SK-N-SH (cell line): ENCODE results near the gene JAKMIP1. TPM values are rescaled to one million over a fixed set of nuclear protein-coding genes. Genes with fewer than 3 reads are reported as not detected.

Experiments used
- CTCF ChIA-PET: fragments of 300-600, 350-600 bp; formaldehyde crosslinking; extraction: SDS; loops from one replicate; lab custom pipeline; 2021; lab: Yijun Ruan, JAX
- POLR2A ChIA-PET: fragments of 350-600 bp; sonication (Branson Sonifier 250); formaldehyde crosslinking; extraction: SDS; loops from one replicate; lab custom pipeline; 2020; ENCODE audit warnings: antibody characterized with exemption, inconsistent platforms; lab: Yijun Ruan, JAX
- DNase-seq: peaks from one replicate; pipeline ENCODE4 v3.0.0; 2012
- H2AFZ ChIP-seq: fragments of 200-600 bp; sonication (generic); 2 replicates; pipeline ENCODE4 v1.8.1; 2016; ENCODE audit warnings: antibody characterized with exemption, mild to moderate bottlenecking, low read depth
- H3F3A ChIP-seq: fragments of 200-600 bp; sonication (generic); replicated peaks from 2 replicates; pipeline ENCODE3; 2016; ENCODE audit warnings: antibody characterized with exemption, mild to moderate bottlenecking; ENCODE audit not compliant: insufficient read depth
- H3K27ac ChIP-seq, 2 experiments: fragments of 200-500 bp in 1 of 2; fragments of 200-600 bp in 1 of 2; sonication (Bioruptor generic) in 1 of 2; sonication (generic), shearing (Covaris generic) in 1 of 2; 2 replicates each; pipeline versions ENCODE4 v1.5.1 to v1.6.1; 2014 to 2016; ENCODE audit warnings: low read depth in 2 of 2, inconsistent platforms in 1 of 2, low read length in 1 of 2, mild to moderate bottlenecking in 1 of 2, mixed read lengths in 1 of 2
- H3K27me3 ChIP-seq: fragments of 200-600 bp; sonication (generic), shearing (Covaris generic); 2 replicates; pipeline ENCODE4 v1.6.1; 2016; ENCODE audit warnings: mixed run types; ENCODE audit not compliant: insufficient read depth
- H3K36me3 ChIP-seq, 2 experiments: fragments of 200-500 bp in 1 of 2; fragments of 200-600 bp in 1 of 2; sonication (Bioruptor generic) in 1 of 2; sonication (generic) in 1 of 2; replicated peaks in 1 of 2; 2 replicates each; pipeline versions ENCODE3 to v1.5.1; 2014 to 2016; ENCODE audit warnings: low read length in 1 of 2, mild to moderate bottlenecking in 1 of 2; ENCODE audit not compliant: insufficient read depth in 2 of 2, control insufficient read depth in 1 of 2
- H3K4me1 ChIP-seq, 2 experiments: fragments of 200-500 bp in 1 of 2; fragments of 200-600 bp in 1 of 2; sonication (Bioruptor generic) in 1 of 2; sonication (generic), shearing (Covaris generic) in 1 of 2; 2 replicates each; pipeline versions ENCODE4 v1.5.1 to v1.6.1; 2014 to 2016; ENCODE audit warnings: low read depth in 1 of 2, low read length in 1 of 2, mixed run types in 1 of 2; ENCODE audit not compliant: insufficient read depth in 2 of 2, control insufficient read depth in 1 of 2
- H3K4me2 ChIP-seq: fragments of 200-600 bp; sonication (generic), shearing (Covaris generic); 2 replicates; pipeline ENCODE4 v1.6.1; 2017; ENCODE audit warnings: mixed run types
- H3K4me3 ChIP-seq, 2 experiments: fragments of 200-500 bp in 1 of 2; fragments of 200-600 bp in 1 of 2; sonication (Bioruptor generic) in 1 of 2; sonication (generic), shearing (Covaris generic) in 1 of 2; 2 replicates each; pipeline versions ENCODE4 v1.5.1 to v1.8.1; 2014 to 2016; ENCODE audit warnings: low read depth in 2 of 2, inconsistent platforms in 1 of 2, low read length in 1 of 2, mild to moderate bottlenecking in 1 of 2, mixed read lengths in 1 of 2, moderate library complexity in 1 of 2
- H3K79me2 ChIP-seq: fragments of 200-600 bp; sonication (generic); 2 replicates; pipeline ENCODE4 v1.8.1; 2017; ENCODE audit warnings: mild to moderate bottlenecking; ENCODE audit not compliant: insufficient read depth
- H3K9ac ChIP-seq: fragments of 200-600 bp; sonication (generic); 2 replicates; pipeline ENCODE4 v1.6.1; 2017; ENCODE audit warnings: mixed run types
- H3K9me2 ChIP-seq: fragments of 200-600 bp; sonication (generic); 2 replicates; pipeline ENCODE4 v1.6.1; 2017; ENCODE audit warnings: mixed run types
- H3K9me3 ChIP-seq: fragments of 200-600 bp; sonication (generic); 2 replicates; pipeline ENCODE4 v1.6.1; 2017; ENCODE audit warnings: mixed run types, mild to moderate bottlenecking, moderate library complexity
- H4K20me1 ChIP-seq: fragments of 200-600 bp; sonication (generic); 2 replicates; pipeline ENCODE4 v1.6.1; 2017; ENCODE audit warnings: mild to moderate bottlenecking, mixed run types; ENCODE audit not compliant: insufficient read depth
- CHD2 ChIP-seq: fragments of 150-350 bp; IDR thresholded peaks from 2 replicates; pipeline ENCODE4 v1.6.1; 2018; ENCODE audit warnings: low read length; ENCODE audit not compliant: partially characterized antibody
- ELF1 ChIP-seq: IDR thresholded peaks from 2 replicates; pipeline ENCODE4 v1.4.0; 2012
- EP300 ChIP-seq, 2 experiments: IDR thresholded peaks; 2 replicates each; pipeline versions ENCODE4 v1.4.0 to v1.6.1; 2012; ENCODE audit warnings: borderline replicate concordance in 1 of 2, low read depth in 1 of 2, low read length in 1 of 2
- EZH2phosphoT487 ChIP-seq: fragments of 200-600 bp; sonication (generic); IDR thresholded peaks from 2 replicates; pipeline ENCODE4 v1.6.1; 2017; ENCODE audit warnings: low read depth, mixed run types, mild to moderate bottlenecking, antibody characterized with exemption, moderate library complexity, borderline replicate concordance
- FOSL2 ChIP-seq: IDR thresholded peaks from 2 replicates; pipeline ENCODE4 v1.4.0; 2012; ENCODE audit warnings: low read depth, mild to moderate bottlenecking, moderate library complexity, borderline replicate concordance
- GABPA ChIP-seq: IDR thresholded peaks from 2 replicates; pipeline ENCODE4 v1.4.0; 2012; ENCODE audit warnings: low read depth, mild to moderate bottlenecking
- NRF1 ChIP-seq: IDR thresholded peaks from 2 replicates; pipeline ENCODE4 v1.6.1; 2012; ENCODE audit warnings: low read depth, mild to moderate bottlenecking, low read length
- POLR2AphosphoS5 ChIP-seq: IDR thresholded peaks from 2 replicates; pipeline ENCODE4 v1.6.1; 2012; ENCODE audit warnings: low read depth, low read length
- RAD21 ChIP-seq: IDR thresholded peaks from 2 replicates; pipeline ENCODE4 v1.6.1; 2012; ENCODE audit warnings: mild to moderate bottlenecking, low read length
- RFX5 ChIP-seq: IDR thresholded peaks from 2 replicates; pipeline ENCODE4 v1.6.1; 2012; ENCODE audit warnings: mild to moderate bottlenecking, improper control_type of control experiment, low read length
- TAF1 ChIP-seq: IDR thresholded peaks from 2 replicates; pipeline ENCODE4 v1.6.1; 2012; ENCODE audit warnings: low read depth, mild to moderate bottlenecking, low read length, moderate library complexity, borderline replicate concordance
- TEAD4 ChIP-seq: IDR thresholded peaks from 2 replicates; pipeline ENCODE4 v1.4.0; 2012; ENCODE audit warnings: mild to moderate bottlenecking, borderline replicate concordance; ENCODE audit not compliant: insufficient read depth
- WGBS: methylation state at CpG from one replicate; pipeline ENCODE4 v1.1.6; 2017; ENCODE audit warnings: low lambda C conversion rate; 5-methylcytosine and 5-hydroxymethylcytosine counted together
- polyA plus RNA-seq, 3 experiments: library from polyadenylated mRNA; depleted of rRNA; stranded (reverse); fragments of >200 nt; gene quantifications; 2 replicates each; pipeline ENCODE4 v1.2.3, GENCODE V29; 2012
- TF ChIP-seq, protein P1 (sequence below): IDR thresholded peaks from 2 replicates; pipeline ENCODE4 v1.6.1; 2012; ENCODE audit warnings: mild to moderate bottlenecking, low read depth, low read length, moderate library complexity
- TF ChIP-seq, protein P2 (sequence below): IDR thresholded peaks from 2 replicates; pipeline ENCODE4 v1.4.0; 2012; ENCODE audit warnings: low read depth, borderline replicate concordance
- TF ChIP-seq, protein P3 (sequence below): IDR thresholded peaks from 2 replicates; pipeline ENCODE4 v1.4.0; 2012; ENCODE audit warnings: low read depth
- TF ChIP-seq, protein P4 (sequence below): IDR thresholded peaks from 2 replicates; pipeline ENCODE4; 2012

JAKMIP1 gene
- polyA plus RNA-seq, 1 of the 3 experiments (the other 2 are of a cell fraction) = 0.54 TPM

DNA sequence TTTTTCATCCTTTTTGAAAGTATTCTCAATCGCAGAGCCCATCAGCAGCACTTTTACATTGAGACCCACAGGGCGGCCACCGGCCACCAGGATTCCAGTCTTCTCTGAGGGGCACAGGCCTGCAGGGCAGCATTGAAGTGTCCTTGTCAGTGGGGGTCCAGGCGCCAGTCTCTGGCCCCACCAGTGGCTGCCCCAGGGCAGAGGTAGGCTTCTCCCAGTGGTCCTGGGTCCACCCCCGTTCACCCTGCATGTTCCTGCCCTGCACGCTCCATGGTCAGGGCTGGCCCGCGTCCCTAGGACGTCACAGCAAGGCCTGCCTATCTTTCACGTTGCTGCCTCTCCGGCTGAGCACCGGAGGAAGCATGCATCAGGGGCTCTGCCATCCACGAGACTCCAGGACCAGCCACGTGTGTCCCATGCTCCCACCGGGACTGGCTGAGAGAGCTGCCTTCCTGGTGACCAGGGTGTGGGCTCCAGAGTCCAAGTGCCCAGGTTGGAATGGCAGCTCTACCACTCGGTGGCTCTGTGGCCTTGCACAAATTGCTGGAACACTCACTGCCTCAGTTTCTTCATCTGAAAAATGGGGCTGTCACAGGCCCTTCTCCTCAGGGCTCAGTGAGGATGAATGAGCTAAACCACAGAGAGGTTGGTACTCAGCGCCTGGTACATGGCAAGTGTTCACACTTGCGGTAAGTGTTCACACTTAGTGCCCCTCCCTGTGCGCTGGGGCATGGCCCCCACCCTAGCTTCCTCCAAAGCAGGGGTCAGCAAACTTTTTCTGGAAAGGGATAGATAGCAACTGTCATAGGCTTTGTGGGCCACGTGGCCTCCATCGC, 30.7 kb upstream of the JAKMIP1 start:
- H3K4me3 ChIP-seq = no peak overlapping the region
- no peaks in the 10 kb centered on the region for H3K36me3 ChIP-seq
- no peaks in the 10 kb centered on the region for H3K9me3 ChIP-seq
- ChIA-PET CTCF (interaction anchor here (1.2 to 4.1 kb wide), 3 partner anchors 18 to 232 kb away, joined by 3 to 30 read pairs (median 3); no protein-coding TSS in a partner anchor), POLR2A (no interaction called here)
- no peaks in the 10 kb centered on the region for H4K20me1 ChIP-seq
- DNase-seq = no peak
- no peaks in the 10 kb centered on the region for H3K79me2 ChIP-seq
- peaks cover 0 to 24% of the 10 kb centered on the region in 2 experiments; a peak in 2 of 4 replicates for H3K4me1 ChIP-seq
- TF ChIP-seq FOSL2 (no peak), TEAD4 (no peak), RFX5 (no peak), NRF1 (no peak), POLR2AphosphoS5 (no peak), RAD21 (no peak), ELF1 (no peak), CHD2 (no peak), EP300 (IDR thresholded peaks at IDR 0.05; ENCODE audit: borderline replicate concordance in 1 of 2, low read depth in 1 of 2, low read length in 1 of 2) (no peak), TAF1 (no peak), EZH2phosphoT487 (no peak), GABPA (no peak)
- TF ChIP-seq, protein P1, sequence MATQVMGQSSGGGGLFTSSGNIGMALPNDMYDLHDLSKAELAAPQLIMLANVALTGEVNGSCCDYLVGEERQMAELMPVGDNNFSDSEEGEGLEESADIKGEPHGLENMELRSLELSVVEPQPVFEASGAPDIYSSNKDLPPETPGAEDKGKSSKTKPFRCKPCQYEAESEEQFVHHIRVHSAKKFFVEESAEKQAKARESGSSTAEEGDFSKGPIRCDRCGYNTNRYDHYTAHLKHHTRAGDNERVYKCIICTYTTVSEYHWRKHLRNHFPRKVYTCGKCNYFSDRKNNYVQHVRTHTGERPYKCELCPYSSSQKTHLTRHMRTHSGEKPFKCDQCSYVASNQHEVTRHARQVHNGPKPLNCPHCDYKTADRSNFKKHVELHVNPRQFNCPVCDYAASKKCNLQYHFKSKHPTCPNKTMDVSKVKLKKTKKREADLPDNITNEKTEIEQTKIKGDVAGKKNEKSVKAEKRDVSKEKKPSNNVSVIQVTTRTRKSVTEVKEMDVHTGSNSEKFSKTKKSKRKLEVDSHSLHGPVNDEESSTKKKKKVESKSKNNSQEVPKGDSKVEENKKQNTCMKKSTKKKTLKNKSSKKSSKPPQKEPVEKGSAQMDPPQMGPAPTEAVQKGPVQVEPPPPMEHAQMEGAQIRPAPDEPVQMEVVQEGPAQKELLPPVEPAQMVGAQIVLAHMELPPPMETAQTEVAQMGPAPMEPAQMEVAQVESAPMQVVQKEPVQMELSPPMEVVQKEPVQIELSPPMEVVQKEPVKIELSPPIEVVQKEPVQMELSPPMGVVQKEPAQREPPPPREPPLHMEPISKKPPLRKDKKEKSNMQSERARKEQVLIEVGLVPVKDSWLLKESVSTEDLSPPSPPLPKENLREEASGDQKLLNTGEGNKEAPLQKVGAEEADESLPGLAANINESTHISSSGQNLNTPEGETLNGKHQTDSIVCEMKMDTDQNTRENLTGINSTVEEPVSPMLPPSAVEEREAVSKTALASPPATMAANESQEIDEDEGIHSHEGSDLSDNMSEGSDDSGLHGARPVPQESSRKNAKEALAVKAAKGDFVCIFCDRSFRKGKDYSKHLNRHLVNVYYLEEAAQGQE = no peak
- TF ChIP-seq, protein P2, sequence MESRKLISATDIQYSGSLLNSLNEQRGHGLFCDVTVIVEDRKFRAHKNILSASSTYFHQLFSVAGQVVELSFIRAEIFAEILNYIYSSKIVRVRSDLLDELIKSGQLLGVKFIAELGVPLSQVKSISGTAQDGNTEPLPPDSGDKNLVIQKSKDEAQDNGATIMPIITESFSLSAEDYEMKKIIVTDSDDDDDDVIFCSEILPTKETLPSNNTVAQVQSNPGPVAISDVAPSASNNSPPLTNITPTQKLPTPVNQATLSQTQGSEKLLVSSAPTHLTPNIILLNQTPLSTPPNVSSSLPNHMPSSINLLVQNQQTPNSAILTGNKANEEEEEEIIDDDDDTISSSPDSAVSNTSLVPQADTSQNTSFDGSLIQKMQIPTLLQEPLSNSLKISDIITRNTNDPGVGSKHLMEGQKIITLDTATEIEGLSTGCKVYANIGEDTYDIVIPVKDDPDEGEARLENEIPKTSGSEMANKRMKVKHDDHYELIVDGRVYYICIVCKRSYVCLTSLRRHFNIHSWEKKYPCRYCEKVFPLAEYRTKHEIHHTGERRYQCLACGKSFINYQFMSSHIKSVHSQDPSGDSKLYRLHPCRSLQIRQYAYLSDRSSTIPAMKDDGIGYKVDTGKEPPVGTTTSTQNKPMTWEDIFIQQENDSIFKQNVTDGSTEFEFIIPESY = no peak
- TF ChIP-seq, protein P3, sequence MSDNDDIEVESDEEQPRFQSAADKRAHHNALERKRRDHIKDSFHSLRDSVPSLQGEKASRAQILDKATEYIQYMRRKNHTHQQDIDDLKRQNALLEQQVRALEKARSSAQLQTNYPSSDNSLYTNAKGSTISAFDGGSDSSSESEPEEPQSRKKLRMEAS = no peak
- TF ChIP-seq, protein P4, sequence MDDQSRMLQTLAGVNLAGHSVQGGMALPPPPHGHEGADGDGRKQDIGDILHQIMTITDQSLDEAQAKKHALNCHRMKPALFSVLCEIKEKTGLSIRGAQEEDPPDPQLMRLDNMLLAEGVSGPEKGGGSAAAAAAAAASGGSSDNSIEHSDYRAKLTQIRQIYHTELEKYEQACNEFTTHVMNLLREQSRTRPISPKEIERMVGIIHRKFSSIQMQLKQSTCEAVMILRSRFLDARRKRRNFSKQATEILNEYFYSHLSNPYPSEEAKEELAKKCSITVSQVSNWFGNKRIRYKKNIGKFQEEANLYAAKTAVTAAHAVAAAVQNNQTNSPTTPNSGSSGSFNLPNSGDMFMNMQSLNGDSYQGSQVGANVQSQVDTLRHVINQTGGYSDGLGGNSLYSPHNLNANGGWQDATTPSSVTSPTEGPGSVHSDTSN = no peak
- no peak overlapping the region; a peak in 1 of 4 replicates for H3K27ac ChIP-seq
- H3K4me2 ChIP-seq = no peak overlapping the region
- H3F3A ChIP-seq = no peaks in the 10 kb centered on the region
- H2AFZ ChIP-seq = no peak overlapping the region
- 64% methylated on average over 15 of the region's 21 CpGs for WGBS
- H3K9ac ChIP-seq = no peak overlapping the region
- no peaks in the 10 kb centered on the region for H3K27me3 ChIP-seq
- H3K9me2 ChIP-seq = no peaks in the 10 kb centered on the region
